ENCODE results near the gene LBR.

GRCh38 chr1:225408249-225408648 is 19.6 kb downstream of the LBR start:
- TF ChIP-seq, protein P1, sequence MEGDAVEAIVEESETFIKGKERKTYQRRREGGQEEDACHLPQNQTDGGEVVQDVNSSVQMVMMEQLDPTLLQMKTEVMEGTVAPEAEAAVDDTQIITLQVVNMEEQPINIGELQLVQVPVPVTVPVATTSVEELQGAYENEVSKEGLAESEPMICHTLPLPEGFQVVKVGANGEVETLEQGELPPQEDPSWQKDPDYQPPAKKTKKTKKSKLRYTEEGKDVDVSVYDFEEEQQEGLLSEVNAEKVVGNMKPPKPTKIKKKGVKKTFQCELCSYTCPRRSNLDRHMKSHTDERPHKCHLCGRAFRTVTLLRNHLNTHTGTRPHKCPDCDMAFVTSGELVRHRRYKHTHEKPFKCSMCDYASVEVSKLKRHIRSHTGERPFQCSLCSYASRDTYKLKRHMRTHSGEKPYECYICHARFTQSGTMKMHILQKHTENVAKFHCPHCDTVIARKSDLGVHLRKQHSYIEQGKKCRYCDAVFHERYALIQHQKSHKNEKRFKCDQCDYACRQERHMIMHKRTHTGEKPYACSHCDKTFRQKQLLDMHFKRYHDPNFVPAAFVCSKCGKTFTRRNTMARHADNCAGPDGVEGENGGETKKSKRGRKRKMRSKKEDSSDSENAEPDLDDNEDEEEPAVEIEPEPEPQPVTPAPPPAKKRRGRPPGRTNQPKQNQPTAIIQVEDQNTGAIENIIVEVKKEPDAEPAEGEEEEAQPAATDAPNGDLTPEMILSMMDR (IDR thresholded peaks at IDR 0.05) = no peak
- no peak for TF ChIP-seq POLR2A (IDR thresholded peaks at IDR 0.05)
